AG08396 (cell line): ENCODE results near the gene FKBP15.
"Not testable (repeated sequence)": the region's sequence is repeated elsewhere in the genome, so short reads cannot be mapped to it uniquely, and the experiment has no call there.

Source experiments
- DNase-seq: peaks from one replicate; pipeline ENCODE4 v3.0.0; 2012; ENCODE audit warnings: low spot score, mixed read lengths

The FKBP15 gene

GRCh38 chr9:113179839-113180238 is 41.2 kb downstream of the FKBP15 start:
- DNase-seq: no peak

GRCh38 chr9:113178087-113178486 is 43.0 kb downstream of the FKBP15 start:
- DNase-seq: peak; percentile 33

- DNase-seq: no peak
Observed at GRCh38 chr9:113177251-113177650, 43.8 kb downstream of the FKBP15 start.

- no peak for DNase-seq
Observed at GRCh38 chr9:113176803-113177202, 44.3 kb downstream of the FKBP15 start.

GRCh38 chr9:113173341-113173740 is 47.7 kb downstream of the FKBP15 start:
- no peak for DNase-seq

- DNase-seq: no peak
Observed at GRCh38 chr9:113168809-113169208, 52.3 kb downstream of the FKBP15 start.

GRCh38 chr9:113166039-113166438 is 55.0 kb downstream of the FKBP15 start:
- DNase-seq: no peak

GRCh38 chr9:113164536-113165300 is 56.4 kb downstream of the FKBP15 start:
- DNase-seq: peak; percentile 67

- DNase-seq: no peak
Observed at GRCh38 chr9:113163001-113163400, 58.1 kb downstream of the FKBP15 start.

GRCh38 chr9:113160571-113160970 is 60.5 kb downstream of the FKBP15 start:
- DNase-seq: no peak

GRCh38 chr9:113158446-113158845 is 62.6 kb downstream of the FKBP15 start:
- DNase-seq: no peak

GRCh38 chr9:113156880-113157279 is 64.2 kb downstream of the FKBP15 start:
- no peak for DNase-seq

GRCh38 chr9:113155911-113156588 is 65.0 kb downstream of the FKBP15 start:
- no peak for DNase-seq

- DNase-seq: no peak
Observed at GRCh38 chr9:113154946-113155345, 66.1 kb downstream of the FKBP15 start.

GRCh38 chr9:113154471-113154870 is 66.6 kb downstream of the FKBP15 start:
- peak; percentile 68 for DNase-seq

GRCh38 chr9:113153599-113153998 is 67.5 kb downstream of the FKBP15 start:
- DNase-seq: no peak

GRCh38 chr9:113152699-113153098 is 68.4 kb downstream of the FKBP15 start:
- no peak for DNase-seq

- DNase-seq: no peak
Observed at GRCh38 chr9:113151696-113152630, 69.1 kb downstream of the FKBP15 start.

GRCh38 chr9:113150670-113151611 is 70.1 kb downstream of the FKBP15 start, which contains the start of gene SLC31A2:
TSS of gene SLC31A2 (plus strand) at chr9:113151007. CDS start at chr9:113151075, 68 bp downstream.
- peak; percentile 95 for DNase-seq

GRCh38 chr9:113149561-113149960 is 71.5 kb downstream of the FKBP15 start:
- DNase-seq: not testable (repeated sequence)
